Stomach (tissue), 4 donors: ENCODE data around the gene NFE2L3.

Source experiments
- POLR2A ChIP-seq, 4 donors: fragments of 450-650 bp; IDR thresholded peaks; one replicate each; pipeline ENCODE4 v1.6.1; 2016; ENCODE audit warnings: antibody characterized with exemption in 4 of 4, control low read depth in 2 of 4, mild to moderate bottlenecking in 1 of 4, moderate library complexity in 1 of 4
- POLR2AphosphoS5 ChIP-seq, 3 donors: sonication (generic); formaldehyde crosslinking; IDR thresholded peaks; one replicate each; pipeline ENCODE4 v1.6.1; 2016; ENCODE audit warnings: antibody characterized with exemption in 3 of 3
- TF ChIP-seq, protein P1 (sequence below), 7 experiments: fragments of 450-650 bp in 4 of 7; fragments of 200-600 bp in 3 of 7; sonication (generic) in 3 of 7; IDR thresholded peaks; one replicate each; pipeline ENCODE4 v1.5.1; 2016 to 2019; ENCODE audit warnings: antibody characterized with exemption in 7 of 7, control low read depth in 2 of 7, mild to moderate bottlenecking in 1 of 7

- TF ChIP-seq, protein P1, sequence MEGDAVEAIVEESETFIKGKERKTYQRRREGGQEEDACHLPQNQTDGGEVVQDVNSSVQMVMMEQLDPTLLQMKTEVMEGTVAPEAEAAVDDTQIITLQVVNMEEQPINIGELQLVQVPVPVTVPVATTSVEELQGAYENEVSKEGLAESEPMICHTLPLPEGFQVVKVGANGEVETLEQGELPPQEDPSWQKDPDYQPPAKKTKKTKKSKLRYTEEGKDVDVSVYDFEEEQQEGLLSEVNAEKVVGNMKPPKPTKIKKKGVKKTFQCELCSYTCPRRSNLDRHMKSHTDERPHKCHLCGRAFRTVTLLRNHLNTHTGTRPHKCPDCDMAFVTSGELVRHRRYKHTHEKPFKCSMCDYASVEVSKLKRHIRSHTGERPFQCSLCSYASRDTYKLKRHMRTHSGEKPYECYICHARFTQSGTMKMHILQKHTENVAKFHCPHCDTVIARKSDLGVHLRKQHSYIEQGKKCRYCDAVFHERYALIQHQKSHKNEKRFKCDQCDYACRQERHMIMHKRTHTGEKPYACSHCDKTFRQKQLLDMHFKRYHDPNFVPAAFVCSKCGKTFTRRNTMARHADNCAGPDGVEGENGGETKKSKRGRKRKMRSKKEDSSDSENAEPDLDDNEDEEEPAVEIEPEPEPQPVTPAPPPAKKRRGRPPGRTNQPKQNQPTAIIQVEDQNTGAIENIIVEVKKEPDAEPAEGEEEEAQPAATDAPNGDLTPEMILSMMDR (IDR thresholded peaks at IDR 0.05): no peak
- TF ChIP-seq POLR2A (IDR thresholded peaks at IDR 0.05) (no peak), POLR2AphosphoS5 (IDR thresholded peaks at IDR 0.05) (no peak)
These were observed 48.4 kb upstream of the NFE2L3 start for GRCh38 chr7:26103596-26103995.
